ENCODE data around the gene SEC24B.
"Not testable (repeated sequence)": the region's sequence is repeated elsewhere in the genome, so short reads cannot be mapped to it uniquely, and the experiment has no call there.

Gene SEC24B

GRCh38 chr4:109499513-109499912 lies 65.9 kb downstream of the SEC24B start:
- DNase-seq: no peak

- DNase-seq: no peak
These were observed 73.3 kb downstream of the SEC24B start for GRCh38 chr4:109506890-109507289.

GRCh38 chr4:109510687-109511086 lies 77.1 kb downstream of the SEC24B start:
- no peak for DNase-seq

- DNase-seq: no peak
These were observed 77.8 kb downstream of the SEC24B start for GRCh38 chr4:109511414-109511813.

- not testable (repeated sequence) for DNase-seq
These were observed 79.8 kb downstream of the SEC24B start for GRCh38 chr4:109513368-109513767.

GRCh38 chr4:109532182-109532581 lies 98.6 kb downstream of the SEC24B start:
- DNase-seq: no peak

- no peak for DNase-seq
These were observed 111.8 kb downstream of the SEC24B start for GRCh38 chr4:109545401-109545800.

GRCh38 chr4:109547394-109547793 lies 113.8 kb downstream of the SEC24B start:
- no peak for DNase-seq

- DNase-seq: no peak
These were observed 115.0 kb downstream of the SEC24B start for GRCh38 chr4:109548655-109549054.

- no peak for DNase-seq
These were observed 118.6 kb downstream of the SEC24B start for GRCh38 chr4:109552237-109552636.

GRCh38 chr4:109553130-109553529 lies 119.5 kb downstream of the SEC24B start:
- no peak for DNase-seq

- no peak for DNase-seq
These were observed 121.4 kb downstream of the SEC24B start for GRCh38 chr4:109554971-109555370.

- no peak for DNase-seq
These were observed 123.8 kb downstream of the SEC24B start for GRCh38 chr4:109557433-109557832.

- not testable (repeated sequence) for DNase-seq
These were observed 124.5 kb downstream of the SEC24B start for GRCh38 chr4:109558095-109558494.

- peak in 7 of 56 donors; percentile 12 to 44 (median 35) for DNase-seq
These were observed 126.0 kb downstream of the SEC24B start for GRCh38 chr4:109559625-109559982.

GRCh38 chr4:109559983-109560686 lies 126.5 kb downstream of the SEC24B start, which contains the start of gene MCUB:
Gene MCUB (plus strand): TSS chr4:109560246. CDS start chr4:109560338, 92 bp downstream.
- peak in 52 of 56 donors; percentile 15 to 79 (median 46) for DNase-seq

- DNase-seq: peak in 22 of 56 donors; percentile 6 to 53 (median 34)
These were observed 127.3 kb downstream of the SEC24B start for GRCh38 chr4:109560687-109561461.

- DNase-seq: no peak
These were observed 129.0 kb downstream of the SEC24B start for GRCh38 chr4:109562457-109563239.

GRCh38 chr4:109571494-109571893 lies 137.9 kb downstream of the SEC24B start:
- no peak for DNase-seq

GRCh38 chr4:109572154-109572553 lies 138.5 kb downstream of the SEC24B start:
- no peak for DNase-seq

- DNase-seq: no peak
These were observed 140.8 kb downstream of the SEC24B start for GRCh38 chr4:109574443-109574850.

Data from nucleus accumbens (tissue), 56 donors.